Activated CD8-positive, alpha-beta T cell treated with anti-CD3 and anti-CD28 coated beads for 36 hours (primary cell): ENCODE data around the gene LYG2. TPM values are rescaled to one million over a fixed set of nuclear protein-coding genes. Genes with fewer than 3 reads are reported as not detected.
"Not testable (repeated sequence)": the region's sequence is repeated elsewhere in the genome, so short reads cannot be mapped to it uniquely, and the experiment has no call there.

Experiments
- ATAC-seq: fragments of 200-7000 bp; cut with Tn5 transposase; one replicate; pipeline ENCODE4 v1.10.0; 2021; ENCODE audit warnings: mild to moderate bottlenecking, moderate library complexity
- CTCF ChIA-PET: fragments of 350-600 bp; sonication (Branson Sonifier 250); formaldehyde crosslinking; loops from one replicate; lab custom pipeline; 2021; ENCODE audit warnings: antibody characterized with exemption; lab: Charles Lee
- POLR2A ChIA-PET: fragments of 350-600 bp; sonication (Branson Sonifier 250); formaldehyde crosslinking; loops from one replicate; lab custom pipeline; 2021; ENCODE audit warnings: antibody characterized with exemption; lab: Charles Lee
- DNase-seq: peaks from one replicate; pipeline ENCODE4 v3.0.0-alpha.2; 2020
- H3K27ac Mint-ChIP-seq: one replicate; pipeline ENCODE4 v1.8.0; 2021; ENCODE audit warnings: mild to moderate bottlenecking, mixed read lengths
- H3K27me3 Mint-ChIP-seq: one replicate; pipeline ENCODE4 v1.8.0; 2021; ENCODE audit warnings: mixed read lengths
- H3K36me3 Mint-ChIP-seq: one replicate; pipeline ENCODE4 v1.8.0; 2021; ENCODE audit warnings: low read depth, mixed read lengths
- H3K4me1 Mint-ChIP-seq: one replicate; pipeline ENCODE4 v1.8.0; 2021; ENCODE audit warnings: low read depth, mixed read lengths
- H3K4me3 Mint-ChIP-seq: one replicate; pipeline ENCODE4 v1.8.0; 2021; ENCODE audit warnings: mild to moderate bottlenecking, moderate library complexity, mixed read lengths
- H3K9me3 Mint-ChIP-seq: one replicate; pipeline ENCODE4 v1.8.0; 2021; ENCODE audit warnings: mixed read lengths
- intact Hi-C: fragments of 100-400 bp; cut with micrococcal nuclease; formaldehyde crosslinking; loops from one replicate; pipeline ENCODE4 v1.10.0; 2022
- total RNA-seq, 2 experiments: library from RNA; stranded (reverse); gene quantifications; one replicate each; pipeline ENCODE4 v1.2.3, GENCODE V29; 2021
- TF ChIP-seq, protein P1 (sequence below): fragments of 200-600 bp; IDR thresholded peaks from one replicate; pipeline ENCODE4 v1.8.0; 2022; ENCODE audit warnings: antibody characterized with exemption, mild to moderate bottlenecking

The LYG2 gene
- total RNA-seq, 2 experiments from 2014 or later, result not detected

DNA sequence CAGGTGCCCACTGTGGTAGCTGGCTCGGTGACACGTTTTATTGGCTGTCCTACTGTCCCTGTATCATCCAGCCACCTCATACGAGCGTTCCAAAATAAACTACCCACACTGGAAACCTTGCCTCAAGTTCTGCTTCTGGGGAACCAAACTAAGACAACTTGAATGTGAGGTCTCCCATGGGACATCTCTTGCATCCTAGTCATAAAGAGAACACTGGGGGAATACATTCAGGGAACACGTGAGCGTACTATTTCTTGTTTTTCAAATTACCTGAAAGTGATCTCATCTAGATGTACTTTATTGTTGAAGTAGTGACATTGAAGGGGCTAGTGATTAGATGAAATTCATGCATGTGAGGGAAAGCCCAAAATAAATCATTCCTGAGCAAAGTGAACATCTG, 15.0 kb downstream of the LYG2 start:
- CTCF ChIA-PET, result no interaction called here

DNA sequence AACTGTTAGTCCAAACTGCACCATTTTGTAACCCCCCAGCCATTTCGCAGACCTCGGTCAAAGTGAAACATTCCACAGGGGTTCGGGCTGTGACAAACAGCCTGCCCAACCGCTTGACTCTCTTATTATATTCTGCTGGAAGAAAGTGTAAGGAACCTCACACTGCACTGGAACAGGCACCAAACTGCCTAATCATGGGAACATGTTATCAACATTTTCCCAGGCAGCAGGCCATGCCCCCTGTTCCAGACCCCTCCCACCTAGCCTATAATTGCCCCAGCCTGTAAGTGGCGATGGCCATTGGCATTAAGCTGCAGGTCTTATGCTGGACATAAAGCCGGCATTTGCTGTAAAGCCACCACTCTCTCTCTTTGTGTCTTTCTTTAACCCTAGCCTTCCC, 16.9 kb downstream of the LYG2 start:
- no peak for DNase-seq
- no peak for ATAC-seq
- Mint-ChIP-seq H3K4me3 (no peak overlapping the region), H3K27me3 (no peaks in the 10 kb centered on the region), H3K27ac (no peak overlapping the region), H3K4me1 (no peaks in the 10 kb centered on the region), H3K9me3 (peaks cover 2% of the 10 kb centered on the region), H3K36me3 (peaks cover 2% of the 10 kb centered on the region)
- POLR2A ChIA-PET, result no interaction called here
- TF ChIP-seq, protein P1, sequence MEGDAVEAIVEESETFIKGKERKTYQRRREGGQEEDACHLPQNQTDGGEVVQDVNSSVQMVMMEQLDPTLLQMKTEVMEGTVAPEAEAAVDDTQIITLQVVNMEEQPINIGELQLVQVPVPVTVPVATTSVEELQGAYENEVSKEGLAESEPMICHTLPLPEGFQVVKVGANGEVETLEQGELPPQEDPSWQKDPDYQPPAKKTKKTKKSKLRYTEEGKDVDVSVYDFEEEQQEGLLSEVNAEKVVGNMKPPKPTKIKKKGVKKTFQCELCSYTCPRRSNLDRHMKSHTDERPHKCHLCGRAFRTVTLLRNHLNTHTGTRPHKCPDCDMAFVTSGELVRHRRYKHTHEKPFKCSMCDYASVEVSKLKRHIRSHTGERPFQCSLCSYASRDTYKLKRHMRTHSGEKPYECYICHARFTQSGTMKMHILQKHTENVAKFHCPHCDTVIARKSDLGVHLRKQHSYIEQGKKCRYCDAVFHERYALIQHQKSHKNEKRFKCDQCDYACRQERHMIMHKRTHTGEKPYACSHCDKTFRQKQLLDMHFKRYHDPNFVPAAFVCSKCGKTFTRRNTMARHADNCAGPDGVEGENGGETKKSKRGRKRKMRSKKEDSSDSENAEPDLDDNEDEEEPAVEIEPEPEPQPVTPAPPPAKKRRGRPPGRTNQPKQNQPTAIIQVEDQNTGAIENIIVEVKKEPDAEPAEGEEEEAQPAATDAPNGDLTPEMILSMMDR, result no peak
- CTCF ChIA-PET, result no interaction called here
- intact Hi-C loops, result no loop called here

More for the DNA sequence above, 15.0 kb downstream of the LYG2 start:
- H3K4me1 Mint-ChIP-seq, result no peaks in the 10 kb centered on the region
- TF ChIP-seq, protein P1, result no peak
- H3K4me3 Mint-ChIP-seq, result no peak overlapping the region
- ATAC-seq (no peak), DNase-seq (no peak)
- POLR2A ChIA-PET, result no interaction called here
- no peaks in the 10 kb centered on the region for H3K9me3 Mint-ChIP-seq
- peaks cover 2% of the 10 kb centered on the region for H3K36me3 Mint-ChIP-seq
- no peak overlapping the region for H3K27ac Mint-ChIP-seq
- intact Hi-C loops, result no loop called here
- H3K27me3 Mint-ChIP-seq, result no peaks in the 10 kb centered on the region

DNA sequence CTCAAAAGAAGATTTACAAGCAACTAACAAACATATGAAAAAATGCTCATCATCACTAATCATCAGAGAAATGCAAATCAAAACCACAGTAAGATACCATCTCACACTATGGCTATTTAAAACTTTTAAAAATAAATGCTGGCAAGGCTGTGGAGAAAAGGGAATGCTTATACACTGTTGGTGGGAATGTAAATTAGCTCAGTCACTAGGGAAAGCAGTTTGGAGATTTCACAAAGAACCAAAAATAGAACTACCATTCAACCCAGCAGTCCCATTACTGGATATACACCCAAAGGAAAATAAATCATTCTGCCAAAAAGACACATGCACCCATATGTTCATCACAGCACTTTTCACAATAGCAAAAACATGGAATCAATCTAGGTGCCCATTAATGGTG, 22.3 kb downstream of the LYG2 start:
- H3K4me1 Mint-ChIP-seq, ATAC-seq, intact Hi-C loops, H3K27me3 Mint-ChIP-seq, H3K4me3 Mint-ChIP-seq, POLR2A ChIA-PET, H3K27ac Mint-ChIP-seq, H3K36me3 Mint-ChIP-seq, DNase-seq, CTCF ChIA-PET: not testable (repeated sequence)
- H3K9me3 Mint-ChIP-seq, result peaks cover 21% of the 10 kb centered on the region

DNA sequence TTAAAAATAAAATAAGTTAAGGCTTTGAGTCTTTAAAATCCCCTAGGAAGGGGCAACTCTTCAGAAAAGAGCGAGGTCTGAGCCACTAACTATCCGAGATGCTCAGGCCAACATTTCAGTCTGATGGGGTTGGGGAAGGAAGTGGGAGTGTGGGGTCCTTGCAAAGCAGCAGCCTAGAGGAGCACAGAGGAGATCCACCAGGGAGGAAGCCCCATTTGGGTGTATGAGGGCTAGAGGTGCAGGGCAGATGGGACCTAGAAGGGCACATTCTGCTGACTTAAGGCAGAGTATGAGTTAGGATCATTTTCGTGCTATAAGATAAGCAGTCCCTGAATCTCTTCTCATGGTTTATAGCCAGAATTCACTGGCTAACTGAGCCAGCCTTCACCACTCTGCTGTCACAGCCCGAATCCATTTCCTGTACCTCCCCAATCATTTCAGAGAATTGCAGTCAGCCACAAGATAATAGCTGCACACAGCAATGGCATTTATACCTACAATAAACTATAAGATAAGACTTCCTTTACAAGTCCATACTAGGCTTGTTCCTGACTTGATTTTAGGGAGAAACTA, 37.5 kb downstream of the LYG2 start:
- intact Hi-C loops, result no loop called here
- H3K4me3 Mint-ChIP-seq, result no peak overlapping the region
- TF ChIP-seq, protein P1, result no peak
- no peaks in the 10 kb centered on the region for H3K9me3 Mint-ChIP-seq
- CTCF ChIA-PET, result no interaction called here
- POLR2A ChIA-PET, result no interaction called here
- H3K27me3 Mint-ChIP-seq, result no peaks in the 10 kb centered on the region
- no peaks in the 10 kb centered on the region for H3K4me1 Mint-ChIP-seq
- peaks cover 14% of the 10 kb centered on the region for H3K36me3 Mint-ChIP-seq
- no peak overlapping the region for H3K27ac Mint-ChIP-seq
- no peak for DNase-seq
- no peak for ATAC-seq

DNA sequence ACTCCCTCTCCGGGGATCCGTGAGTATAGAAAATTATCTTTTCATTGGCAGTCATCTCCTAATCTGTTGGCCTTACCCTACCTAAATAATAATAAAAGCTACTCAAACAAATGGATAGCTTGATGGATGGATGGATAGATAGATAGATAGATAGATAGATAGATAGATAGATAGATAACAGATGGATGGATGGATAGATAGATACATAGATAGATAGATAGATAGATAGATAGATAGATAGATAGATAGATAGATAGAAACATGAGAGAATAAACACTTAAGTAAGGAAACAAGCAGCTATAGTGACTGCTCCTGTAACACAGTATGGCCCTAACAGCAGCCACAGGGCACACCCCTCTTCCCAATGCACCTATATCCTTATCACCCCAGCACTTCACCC, 39.4 kb downstream of the LYG2 start:
- DNase-seq, result no peak
- Mint-ChIP-seq H3K36me3 (peaks cover 7% of the 10 kb centered on the region), H3K4me1 (no peaks in the 10 kb centered on the region), H3K4me3 (no peak overlapping the region), H3K27me3 (no peaks in the 10 kb centered on the region), H3K9me3 (no peaks in the 10 kb centered on the region), H3K27ac (no peak overlapping the region)
- intact Hi-C loops, result no loop called here
- CTCF ChIA-PET, result no interaction called here
- TF ChIP-seq, protein P1, result no peak
- no peak for ATAC-seq
- POLR2A ChIA-PET, result no interaction called here

DNA sequence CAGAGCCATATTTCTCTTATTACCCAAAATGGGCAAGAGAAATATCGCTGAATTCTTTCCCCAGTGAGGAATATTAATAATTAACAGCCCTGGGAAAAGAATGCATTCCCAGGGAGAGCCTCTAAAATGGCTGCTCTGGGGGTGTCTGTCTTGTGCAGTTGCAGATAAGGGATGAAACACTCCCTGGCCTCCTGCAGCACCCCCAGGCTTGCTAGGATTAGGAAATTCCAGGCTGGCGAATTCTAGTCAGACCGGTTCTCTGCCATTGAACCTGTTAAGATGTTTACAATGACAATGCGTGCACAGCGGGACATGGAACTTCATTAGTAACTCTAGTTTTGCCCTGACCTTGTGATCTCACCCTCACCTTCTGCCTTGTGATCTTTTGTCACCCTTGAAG, 50.0 kb downstream of the LYG2 start:
- Mint-ChIP-seq H3K4me3 (no peak overlapping the region), H3K27me3 (no peaks in the 10 kb centered on the region), H3K36me3 (peaks cover 17% of the 10 kb centered on the region), H3K27ac (no peak overlapping the region), H3K9me3 (peaks cover 3% of the 10 kb centered on the region), H3K4me1 (no peaks in the 10 kb centered on the region)
- POLR2A ChIA-PET, result no interaction called here
- ATAC-seq, result no peak
- CTCF ChIA-PET, result no interaction called here
- intact Hi-C loops, result no loop called here
- TF ChIP-seq, protein P1, result no peak
- no peak for DNase-seq
